ENCODE data around the gene PPP1R13L. TPM values are rescaled to one million over a fixed set of nuclear protein-coding genes. Genes with fewer than 3 reads are reported as not detected.

Gene PPP1R13L, protein sequence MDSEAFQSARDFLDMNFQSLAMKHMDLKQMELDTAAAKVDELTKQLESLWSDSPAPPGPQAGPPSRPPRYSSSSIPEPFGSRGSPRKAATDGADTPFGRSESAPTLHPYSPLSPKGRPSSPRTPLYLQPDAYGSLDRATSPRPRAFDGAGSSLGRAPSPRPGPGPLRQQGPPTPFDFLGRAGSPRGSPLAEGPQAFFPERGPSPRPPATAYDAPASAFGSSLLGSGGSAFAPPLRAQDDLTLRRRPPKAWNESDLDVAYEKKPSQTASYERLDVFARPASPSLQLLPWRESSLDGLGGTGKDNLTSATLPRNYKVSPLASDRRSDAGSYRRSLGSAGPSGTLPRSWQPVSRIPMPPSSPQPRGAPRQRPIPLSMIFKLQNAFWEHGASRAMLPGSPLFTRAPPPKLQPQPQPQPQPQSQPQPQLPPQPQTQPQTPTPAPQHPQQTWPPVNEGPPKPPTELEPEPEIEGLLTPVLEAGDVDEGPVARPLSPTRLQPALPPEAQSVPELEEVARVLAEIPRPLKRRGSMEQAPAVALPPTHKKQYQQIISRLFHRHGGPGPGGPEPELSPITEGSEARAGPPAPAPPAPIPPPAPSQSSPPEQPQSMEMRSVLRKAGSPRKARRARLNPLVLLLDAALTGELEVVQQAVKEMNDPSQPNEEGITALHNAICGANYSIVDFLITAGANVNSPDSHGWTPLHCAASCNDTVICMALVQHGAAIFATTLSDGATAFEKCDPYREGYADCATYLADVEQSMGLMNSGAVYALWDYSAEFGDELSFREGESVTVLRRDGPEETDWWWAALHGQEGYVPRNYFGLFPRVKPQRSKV
- total RNA-seq = 0.53 and 2.9 TPM in 2 replicates

DNA sequence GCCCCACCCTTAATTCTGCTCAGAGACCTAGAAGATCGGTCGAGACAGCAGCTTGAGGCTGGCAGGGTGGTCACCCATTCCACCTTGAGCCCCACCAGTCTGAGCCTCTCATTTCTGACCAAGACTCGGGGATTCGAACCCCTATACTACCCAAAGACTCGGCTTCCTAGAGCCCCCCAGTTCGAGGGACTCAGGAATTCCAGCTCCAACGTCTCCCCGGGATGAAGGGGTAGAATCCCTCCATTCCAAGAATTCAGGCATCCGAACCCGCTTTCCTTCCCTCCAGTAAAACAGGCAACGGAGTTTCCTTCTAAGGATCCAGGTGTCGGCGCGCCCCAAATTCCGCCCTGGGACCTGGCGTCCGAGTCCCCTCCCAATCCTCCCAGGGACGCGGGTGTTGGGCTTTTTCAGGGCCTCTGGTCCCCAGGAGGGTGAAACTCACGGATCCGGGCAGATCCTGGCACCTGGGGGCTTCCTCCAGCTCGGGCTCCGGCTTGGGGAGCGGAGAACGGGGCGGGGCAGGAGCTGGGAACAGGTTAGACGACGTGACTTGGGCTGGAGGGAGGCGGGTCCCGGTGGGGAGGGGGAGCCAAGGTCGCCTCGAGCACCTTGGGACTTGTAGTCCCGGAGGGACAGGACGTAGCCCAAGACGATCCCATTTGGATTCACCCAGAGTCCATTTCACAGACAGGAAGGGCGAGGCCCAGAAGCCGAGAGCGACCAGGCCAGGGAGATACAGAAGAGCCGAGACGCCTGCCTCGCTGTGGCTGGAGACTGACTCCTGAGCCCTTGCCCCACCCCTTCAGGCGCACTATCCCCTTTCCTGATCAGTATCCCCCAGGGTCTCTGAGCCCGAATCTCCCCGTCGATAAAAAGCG is at the start of gene PPP1R13L:
Gene PPP1R13L, minus strand, starts transcription at position 513 of the 878 bp plus-strand sequence. CDS start 6,751 bp downstream, outside the sequence.

DNA sequence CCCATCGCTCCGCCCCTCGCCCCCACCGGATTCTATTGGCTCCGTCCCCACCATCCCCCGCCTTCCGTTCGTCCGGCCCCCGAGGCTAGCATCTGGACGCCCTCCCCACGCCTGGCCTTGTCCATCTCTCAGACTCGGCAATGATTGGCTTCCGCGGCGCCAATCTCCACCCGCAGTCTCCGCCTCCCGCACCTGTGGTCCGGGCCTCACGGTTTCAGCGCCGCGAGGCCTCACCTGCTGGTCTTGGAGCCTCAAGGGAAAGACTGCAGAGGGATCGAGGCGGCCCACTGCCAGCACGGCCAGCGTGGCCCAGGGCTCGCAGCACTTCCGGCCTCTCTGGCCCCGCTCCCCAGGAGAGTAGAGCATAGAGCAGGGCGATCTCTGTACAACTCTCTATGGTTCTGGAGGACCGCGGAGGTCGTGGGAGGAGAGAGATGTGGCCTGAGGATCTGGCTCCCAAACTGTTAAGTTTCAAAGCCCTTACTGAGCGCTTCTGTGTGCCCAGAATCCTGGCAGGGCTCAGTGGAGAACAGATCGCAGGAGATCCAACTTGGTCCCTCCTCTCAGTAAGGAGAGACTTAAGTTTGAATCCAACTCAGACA is 18.8 kb upstream of the PPP1R13L start, which contains the start of gene ERCC1:
Gene ERCC1, minus strand, starts transcription at position 329 of the 602 bp plus-strand sequence. CDS start 543 bp downstream, outside the sequence.

DNA sequence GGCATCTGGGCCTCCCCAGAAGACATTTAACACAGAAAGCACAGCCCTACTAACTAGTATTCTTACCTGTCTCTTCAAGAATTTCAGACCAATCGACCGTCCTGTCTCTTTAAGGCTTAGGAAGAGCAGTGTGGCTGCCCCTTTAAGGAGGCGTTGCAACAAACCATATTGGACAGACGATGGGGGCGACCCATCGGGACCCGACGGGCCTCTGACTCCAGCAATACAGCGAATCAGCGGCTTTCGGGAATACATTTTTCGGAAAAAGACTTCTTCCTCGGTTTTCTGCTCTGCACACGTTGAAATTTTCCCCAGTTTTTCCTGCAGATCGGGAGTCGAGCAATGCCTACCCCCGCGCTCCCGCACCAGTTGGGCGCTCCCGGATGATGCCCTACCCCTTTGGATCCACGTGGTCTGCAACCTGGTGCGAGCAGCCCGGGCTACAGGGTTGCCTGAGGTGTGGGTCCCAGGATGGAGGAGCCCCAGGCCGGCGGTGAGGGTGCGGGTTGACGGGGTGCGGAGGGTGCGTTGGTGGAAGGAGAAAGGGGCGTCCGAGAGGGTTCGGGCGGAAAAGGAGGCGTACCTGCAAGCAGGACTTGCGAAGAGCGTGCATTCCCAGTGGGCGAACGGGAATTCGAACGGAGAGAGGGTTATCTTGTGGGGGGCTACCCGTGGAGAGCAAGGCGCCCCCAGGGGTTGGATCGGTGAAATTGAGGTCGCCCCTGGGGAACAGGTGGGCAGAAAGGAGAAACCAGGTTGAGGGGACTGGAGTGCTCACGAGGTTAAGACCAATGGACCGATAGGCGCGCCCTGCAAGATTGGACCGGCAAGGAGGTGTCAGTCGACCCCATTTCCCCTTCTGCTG is 1.6 kb upstream of the PPP1R13L start, which contains the start of gene POLR1G:
Gene POLR1G, plus strand, starts transcription at position 419 of the 865 bp plus-strand sequence. Its CDS starts 53 bp downstream, at position 472.

DNA sequence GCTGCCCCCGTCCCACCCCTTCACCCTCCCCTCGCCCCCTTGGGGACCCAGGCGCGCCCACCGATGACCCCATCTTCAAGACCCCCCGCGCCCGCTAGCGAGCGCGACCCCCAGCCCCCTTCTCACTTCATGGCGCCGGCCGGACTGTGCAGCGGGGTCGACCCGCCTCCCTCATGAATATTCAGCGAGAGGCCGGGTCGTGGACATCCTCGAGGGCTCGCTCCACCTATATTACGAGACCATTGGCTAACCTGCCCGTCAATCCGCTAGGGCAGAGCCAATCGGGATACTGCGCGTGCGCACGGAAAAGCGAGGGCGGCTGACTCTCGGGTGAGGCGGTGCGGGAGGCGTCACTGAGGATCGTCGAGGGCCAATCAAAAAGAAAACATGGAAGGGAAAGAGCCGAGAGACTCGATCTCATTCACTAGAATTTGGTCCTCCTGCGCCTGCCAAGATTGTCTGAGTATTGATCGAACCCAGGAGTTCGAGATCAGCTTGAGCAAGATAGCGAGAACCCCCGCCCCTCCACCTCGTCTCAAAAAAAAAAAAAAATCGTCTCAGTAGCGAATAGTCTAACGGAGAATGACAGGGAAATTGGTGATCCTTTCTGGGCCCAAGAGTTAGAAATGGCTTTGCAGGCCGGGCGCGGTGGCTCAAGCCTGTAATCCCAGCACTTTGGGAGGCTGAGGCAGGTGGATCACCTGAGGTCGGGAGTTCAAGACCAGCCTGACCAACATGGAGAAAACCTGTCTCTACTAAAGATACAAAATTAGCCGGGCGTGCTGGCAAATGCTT is 34.3 kb downstream of the PPP1R13L start, which contains the start of gene ERCC2:
Gene ERCC2, minus strand, starts transcription at position 164 of the 795 bp plus-strand sequence. Its CDS starts 33 bp downstream, at position 131.

DNA sequence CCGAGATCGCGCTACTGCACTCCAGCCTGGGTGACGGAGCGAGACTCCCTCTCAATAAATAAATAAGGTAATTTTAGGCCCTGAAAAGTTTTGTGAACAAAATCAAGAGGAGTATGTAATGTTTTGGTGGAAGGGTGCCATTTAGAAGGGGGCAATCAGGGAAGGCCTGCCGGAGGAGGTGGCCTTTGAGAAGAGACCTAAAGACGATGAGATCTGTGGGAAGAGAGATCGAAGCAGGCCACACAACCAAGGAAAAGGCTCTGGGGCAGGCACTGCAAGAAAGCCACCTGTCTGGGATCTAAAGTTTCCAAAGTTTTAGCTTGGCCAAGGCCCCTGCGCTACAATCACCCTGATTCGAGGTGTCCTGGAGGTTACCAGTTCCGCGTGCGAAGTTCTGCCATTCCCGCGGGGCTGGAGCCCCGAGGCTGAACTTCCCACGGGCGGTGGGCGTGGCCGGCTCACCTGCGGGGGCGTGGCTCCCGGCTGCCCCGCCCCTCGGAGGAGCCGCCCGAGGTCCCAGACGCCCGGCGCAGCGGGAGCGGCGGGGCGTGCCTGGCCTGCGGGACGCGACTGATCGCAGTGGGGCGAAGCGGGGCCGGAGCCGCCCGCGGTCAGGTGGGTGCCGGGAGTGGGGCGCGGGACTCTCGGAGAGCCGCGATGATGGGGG is 64.5 kb downstream of the PPP1R13L start, which contains the start of gene KLC3:
Gene KLC3, plus strand, starts transcription at position 519 of the 667 bp plus-strand sequence. CDS start 4,792 bp downstream, outside the sequence.

Other genes with a start within 250 kb of the PPP1R13L start
- 0.06 and 0.26 TPM in 2 replicates for gene NKPD1, start 244.1 kb downstream of the PPP1R13L start, total RNA-seq
- 6.5 and 7.5 TPM in 2 replicates for gene TRAPPC6A, start 226.8 kb downstream of the PPP1R13L start, total RNA-seq
- gene BLOC1S3, start 226.3 kb downstream of the PPP1R13L start, total RNA-seq = 2.8 and 3.5 TPM in 2 replicates
- gene EXOC3L2, start 159.7 kb downstream of the PPP1R13L start, total RNA-seq = not detected in 2 replicates
- 9.5 and 18.3 TPM in 2 replicates for gene MARK4, start 153.8 kb downstream of the PPP1R13L start, total RNA-seq
- 0.06 TPM in 1 of 2 replicates, not detected in the other for gene CKM, start 82.2 kb downstream of the PPP1R13L start, total RNA-seq
- gene KLC3, start 64.3 kb downstream of the PPP1R13L start, total RNA-seq = not detected in 2 replicates
- 9.1 and 14.4 TPM in 2 replicates for gene ERCC2, start 34.5 kb downstream of the PPP1R13L start, total RNA-seq
- 4.1 and 6.9 TPM in 2 replicates for gene POLR1G, start 1.6 kb upstream of the PPP1R13L start, total RNA-seq
- gene ERCC1, start 18.8 kb upstream of the PPP1R13L start, total RNA-seq = 113 and 133 TPM in 2 replicates
- 0.40 and 0.44 TPM in 2 replicates for gene FOSB, start 62.9 kb upstream of the PPP1R13L start, total RNA-seq
- 4.4 and 6.5 TPM in 2 replicates for gene RTN2, start 92.0 kb upstream of the PPP1R13L start, total RNA-seq
- 1.7 and 2.1 TPM in 2 replicates for gene PPM1N, start 93.4 kb upstream of the PPP1R13L start, total RNA-seq
- 53.3 and 61.2 TPM in 2 replicates for gene VASP, start 102.4 kb upstream of the PPP1R13L start, total RNA-seq
- gene OPA3, start 179.7 kb upstream of the PPP1R13L start, total RNA-seq = 4.4 TPM in 2 replicates
- 0.40 and 0.99 TPM in 2 replicates for gene GPR4, start 197.1 kb upstream of the PPP1R13L start, total RNA-seq
- gene EML2, start 234.3 kb upstream of the PPP1R13L start, total RNA-seq = 46.1 and 55.6 TPM in 2 replicates